HG03469 (cell line): ENCODE results near the gene PRR14L.
"Not testable (repeated sequence)": the region's sequence is repeated elsewhere in the genome, so short reads cannot be mapped to it uniquely, and the experiment has no call there.

Experiments used
- ATAC-seq: cut with Tn5 transposase; IDR thresholded peaks from one replicate; pipeline ENCODE4 v1.9.1; 2021; ENCODE audit warnings: mild to moderate bottlenecking, moderate library complexity, moderate number of reproducible peaks; ENCODE audit not compliant: unreplicated experiment

Gene PRR14L

DNA sequence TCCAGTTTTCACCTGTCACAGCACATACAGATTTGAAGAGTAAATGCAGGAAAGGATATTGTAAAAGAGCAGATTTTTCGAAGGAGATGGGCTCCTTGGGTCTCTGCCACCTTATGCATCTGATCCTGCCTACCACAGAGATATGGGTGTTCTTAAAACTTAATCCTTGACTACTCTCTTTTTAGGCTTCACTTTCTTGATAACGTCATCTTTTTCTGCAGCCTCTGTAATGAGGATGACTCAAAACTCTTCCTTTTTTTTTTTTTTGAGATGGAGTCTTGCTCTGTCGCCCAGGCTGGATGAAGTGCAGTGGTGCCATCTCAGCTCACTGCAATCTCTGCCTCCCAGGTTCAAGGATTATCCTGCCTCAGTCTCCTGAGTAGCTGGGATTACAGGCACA lies 7.8 kb downstream of the PRR14L start:
- ATAC-seq = no peak

DNA sequence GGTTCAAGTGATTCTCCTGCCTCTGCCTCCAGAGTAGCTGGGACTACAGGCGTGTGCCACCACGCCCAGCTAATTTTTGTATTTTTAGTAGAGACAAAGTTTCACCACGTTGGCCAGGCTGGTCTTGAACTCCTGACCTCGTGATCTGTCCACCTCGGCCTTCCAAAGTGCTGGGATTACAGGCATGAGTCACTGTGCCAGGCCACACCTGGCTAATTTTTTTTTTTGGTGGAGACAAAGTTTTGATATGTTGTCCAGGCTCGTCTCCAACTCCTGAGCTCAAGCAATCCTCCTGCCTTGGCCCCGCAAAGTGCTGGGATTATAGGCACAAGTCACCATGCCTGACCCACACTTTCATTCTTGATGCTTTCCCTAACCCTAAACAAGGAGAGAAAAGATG lies 9.6 kb downstream of the PRR14L start:
- not testable (repeated sequence) for ATAC-seq

DNA sequence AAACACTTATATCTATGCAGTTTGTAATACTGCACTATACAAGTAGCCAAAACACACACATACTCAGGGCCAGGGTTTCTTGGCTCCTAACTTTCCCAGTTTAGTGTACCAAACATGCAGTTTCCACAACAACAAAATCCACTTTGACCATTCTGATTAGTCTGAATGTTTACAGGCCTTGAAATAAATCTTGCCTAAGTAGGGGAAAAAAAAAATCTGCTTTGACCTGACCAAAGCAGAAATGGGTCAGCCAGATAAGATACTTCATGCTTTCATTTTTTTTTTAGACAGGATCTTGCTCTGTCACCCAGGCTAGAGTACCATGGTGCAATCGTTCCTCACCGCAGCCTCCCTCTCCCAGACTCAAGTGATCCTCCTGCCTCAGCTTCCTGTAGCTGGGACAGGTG lies 10.1 kb downstream of the PRR14L start:
- ATAC-seq = no peak

DNA sequence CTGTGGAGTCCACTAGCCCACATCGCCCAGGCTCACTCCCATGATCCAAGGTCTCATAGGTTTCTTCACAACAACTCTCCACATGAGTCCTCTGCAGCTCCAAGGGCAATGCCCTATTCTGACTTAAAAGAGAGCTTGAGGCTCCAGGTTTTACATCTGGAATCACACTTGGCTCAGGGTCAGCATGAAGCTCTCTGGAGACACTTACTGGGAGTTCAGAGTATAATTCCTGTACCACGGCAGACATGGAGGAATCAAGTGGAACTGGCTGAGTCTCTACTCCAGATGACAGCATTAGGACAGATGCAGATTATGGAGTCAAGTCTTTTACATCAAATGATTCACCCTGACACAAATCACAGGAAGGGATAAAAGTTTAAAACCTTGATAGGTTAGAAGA lies 11.4 kb downstream of the PRR14L start:
- no peak for ATAC-seq

DNA sequence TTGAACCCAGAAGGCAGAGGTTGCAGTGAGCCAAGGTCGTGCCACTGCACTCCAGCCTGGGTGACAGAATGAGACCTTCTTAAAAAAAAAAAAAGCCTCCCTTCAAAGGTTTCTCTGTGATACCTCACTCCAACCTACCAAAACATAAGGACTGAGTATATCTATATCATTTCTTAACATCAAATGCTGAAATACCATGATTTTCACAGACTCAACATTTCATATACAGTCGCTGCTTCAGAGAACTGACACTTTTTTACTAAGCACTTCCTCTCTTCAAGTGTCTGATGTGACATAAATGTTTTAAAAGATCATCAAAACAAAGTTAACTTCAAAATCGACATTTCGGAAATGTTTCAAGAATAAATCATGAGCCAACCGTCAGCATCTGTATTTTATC lies 12.0 kb downstream of the PRR14L start:
- no peak for ATAC-seq

DNA sequence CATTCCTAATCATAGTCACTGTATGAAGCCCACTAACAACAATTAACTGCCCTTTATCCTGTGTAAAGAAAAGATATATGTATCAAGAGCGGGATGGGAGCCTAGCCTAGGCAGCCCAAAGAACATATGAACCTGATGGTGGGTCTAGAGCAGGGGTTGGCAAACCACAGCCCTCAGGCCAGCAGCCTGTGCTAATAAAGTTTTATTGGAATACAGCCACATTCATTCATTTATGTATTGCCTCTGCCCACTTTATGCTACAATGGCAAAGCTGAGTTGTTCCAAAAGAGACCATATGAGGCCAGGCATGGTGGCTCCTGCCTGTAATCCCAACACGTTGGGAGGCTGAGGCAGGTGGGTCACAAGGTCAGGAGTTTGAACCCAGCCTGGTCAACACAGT lies 13.5 kb downstream of the PRR14L start:
- no peak for ATAC-seq

DNA sequence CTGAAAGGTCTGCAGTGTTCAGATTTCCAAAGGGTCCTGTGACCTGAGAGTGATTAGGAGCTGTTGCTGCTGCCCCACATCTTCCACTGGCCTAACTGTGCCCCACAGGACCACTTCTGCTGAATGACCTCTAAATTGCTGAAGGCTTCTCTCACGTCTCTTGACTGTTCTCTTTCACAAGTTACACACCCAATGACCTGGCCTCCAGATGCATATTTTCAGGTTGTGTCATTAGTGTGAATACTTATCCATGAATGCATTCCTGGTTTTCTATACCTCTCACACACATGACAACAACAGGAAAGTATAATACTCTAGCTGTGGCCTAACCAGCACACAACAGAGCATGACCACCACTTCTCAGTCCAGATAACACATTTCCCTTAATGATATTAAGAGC lies 15.4 kb downstream of the PRR14L start:
- ATAC-seq = no peak

DNA sequence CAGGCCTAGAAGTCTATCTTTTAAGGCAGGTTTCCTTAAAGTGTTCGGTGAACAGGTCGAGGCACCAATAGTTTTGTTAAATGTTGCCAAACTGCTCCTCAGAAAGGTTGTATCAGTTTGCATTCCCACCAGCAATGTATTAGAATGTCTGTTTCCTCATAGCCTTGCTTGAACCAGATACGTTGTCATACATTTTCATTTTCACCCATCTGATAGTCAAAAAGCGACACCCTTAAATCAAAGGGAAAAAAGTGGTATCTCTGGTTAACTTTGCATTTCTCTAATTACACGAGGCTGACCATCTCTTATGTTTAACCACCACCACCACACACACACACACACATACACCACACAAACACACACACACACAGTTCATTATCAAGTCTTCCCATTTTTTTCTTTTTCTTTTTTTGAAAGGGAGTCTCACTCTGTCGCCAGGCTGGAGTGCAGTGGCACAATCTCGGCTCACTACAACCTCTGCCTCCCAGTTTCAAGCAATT lies 16.3 kb downstream of the PRR14L start:
- no peak for ATAC-seq

DNA sequence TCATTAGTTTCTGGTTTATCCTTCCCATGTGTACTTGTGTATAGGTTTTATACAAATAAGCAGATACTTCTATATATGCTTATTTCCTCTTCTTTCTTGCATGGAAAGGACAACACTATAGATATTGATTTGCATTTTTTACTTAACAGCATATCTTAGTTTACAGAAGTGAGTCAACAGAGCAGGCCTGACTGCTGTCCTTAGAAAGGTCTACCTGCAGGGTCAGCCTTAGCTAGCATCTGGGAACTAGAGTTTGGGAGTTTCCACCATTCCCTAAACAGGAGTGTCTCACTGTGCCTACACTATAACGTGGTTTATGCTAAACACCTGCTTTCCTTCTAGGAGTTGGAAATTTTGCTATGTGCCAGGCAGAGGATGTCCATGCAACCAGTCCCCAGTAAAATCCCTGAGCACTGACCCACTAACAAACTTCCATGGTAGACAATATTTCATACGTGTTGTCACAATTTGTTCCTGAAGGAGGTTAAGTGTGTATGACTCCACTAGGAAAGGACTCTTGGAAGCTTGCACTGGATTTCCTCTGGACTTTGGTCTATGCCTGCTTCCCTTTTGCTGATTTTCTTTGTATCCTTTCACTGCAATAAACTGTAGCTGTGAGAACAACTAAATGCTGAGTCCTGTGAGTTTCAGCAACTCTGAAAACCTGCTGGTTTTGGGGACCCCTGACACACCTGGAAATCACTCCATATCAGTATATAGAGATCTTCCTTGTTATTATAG lies 17.7 kb downstream of the PRR14L start:
- no peak for ATAC-seq

DNA sequence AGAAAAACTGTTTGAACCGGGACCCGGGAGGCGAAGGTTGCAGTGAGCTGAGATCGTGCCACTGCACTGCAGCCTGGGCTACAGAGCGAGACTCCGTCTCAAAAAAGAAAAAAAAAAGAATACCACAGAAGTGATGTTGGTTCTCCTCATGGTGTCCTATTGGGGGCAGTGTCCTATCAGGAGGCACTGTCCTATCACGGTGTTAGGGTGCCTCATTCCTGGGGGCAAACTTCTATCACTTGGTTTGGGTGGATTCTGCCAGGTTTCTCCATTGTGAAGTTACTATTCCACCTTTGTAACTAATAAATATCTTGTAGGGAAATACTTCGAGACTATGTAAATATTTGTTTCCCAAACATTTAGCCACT lies 19.6 kb downstream of the PRR14L start:
- ATAC-seq = no peak

DNA sequence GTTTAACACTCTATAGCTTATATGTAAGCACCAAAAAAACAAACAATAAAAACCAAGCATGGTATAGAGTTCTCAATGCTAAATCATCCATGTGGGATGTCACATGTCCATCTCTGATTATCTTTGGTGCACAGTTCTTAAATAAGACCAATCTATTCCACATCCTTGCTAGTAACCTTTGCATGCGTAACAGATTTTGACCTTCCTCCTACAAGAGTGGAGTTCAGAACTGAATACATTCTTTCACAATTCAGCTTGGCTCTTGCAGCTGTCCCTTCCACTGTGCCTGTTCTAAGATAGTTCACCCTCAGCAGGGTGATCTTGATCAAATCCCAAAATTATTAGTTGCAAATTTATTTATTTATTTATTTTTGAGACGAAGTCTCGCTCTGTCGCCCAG lies 21.1 kb downstream of the PRR14L start:
- no peak for ATAC-seq

DNA sequence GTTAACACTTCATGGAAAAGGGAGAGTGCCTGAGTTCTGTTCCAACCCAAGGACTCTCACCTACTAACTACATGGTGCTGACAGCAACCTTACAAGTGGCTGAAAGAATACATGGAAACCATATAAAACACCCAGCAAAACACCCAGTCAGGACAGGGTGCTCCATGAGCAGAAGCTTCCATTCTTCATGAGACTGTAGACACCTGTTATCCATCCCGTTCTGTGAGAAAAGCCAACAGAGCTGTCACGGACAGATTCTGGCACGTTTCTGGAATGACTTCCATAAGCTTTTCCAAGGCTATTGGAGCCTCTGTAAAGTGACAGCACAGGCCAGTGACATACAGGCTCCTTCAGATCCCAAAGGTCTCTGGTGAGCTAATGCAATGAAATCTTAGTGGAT lies 23.2 kb downstream of the PRR14L start:
- ATAC-seq = no peak

DNA sequence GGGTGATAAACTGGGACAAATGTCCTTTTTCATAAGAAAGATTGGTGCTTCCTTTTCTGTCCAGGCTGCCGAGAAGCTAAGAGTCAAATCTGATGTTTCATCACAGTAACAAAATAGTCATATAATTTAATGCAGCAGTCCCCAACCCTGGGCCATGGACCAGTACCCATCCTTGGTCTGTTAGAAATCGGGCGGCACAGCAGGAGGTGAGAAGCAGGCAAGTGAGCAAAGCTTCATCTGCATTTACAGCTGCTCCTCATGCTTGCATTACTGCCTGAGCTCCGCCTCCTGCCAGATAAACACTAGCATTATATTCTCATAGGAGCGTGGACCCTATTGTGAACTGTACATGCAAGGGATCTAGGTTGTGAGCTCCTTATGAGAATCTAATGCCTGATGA lies 26.2 kb downstream of the PRR14L start:
- ATAC-seq = no peak

DNA sequence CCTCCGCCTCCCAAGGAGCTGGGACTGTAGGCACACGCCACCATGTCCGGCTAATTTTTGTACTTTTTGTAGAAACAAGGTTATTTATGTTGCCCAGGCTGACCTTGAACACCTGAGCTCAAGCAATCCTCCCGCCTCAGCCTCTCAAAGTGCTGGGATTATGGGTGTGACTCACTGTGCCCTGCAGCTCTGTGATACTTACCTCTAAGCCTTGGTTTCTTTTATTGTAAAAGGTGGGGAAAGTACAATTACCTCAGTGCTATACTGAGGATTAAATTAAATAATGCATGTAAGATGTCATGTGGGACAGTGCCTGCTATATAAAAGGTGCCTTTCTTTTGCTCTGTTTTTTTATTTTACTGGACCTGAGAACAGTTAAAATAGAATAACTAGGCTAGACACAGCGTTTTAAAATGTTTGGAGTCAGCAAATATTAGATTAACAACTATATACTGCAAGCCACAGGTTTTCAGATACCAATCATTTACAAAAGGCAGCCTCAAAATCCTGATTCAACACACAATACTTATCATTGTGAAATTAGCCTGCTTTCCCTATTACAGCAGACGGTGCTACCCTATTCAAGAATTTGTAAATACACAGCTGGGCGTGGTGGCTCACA lies 30.0 kb downstream of the PRR14L start:
- ATAC-seq = no peak

DNA sequence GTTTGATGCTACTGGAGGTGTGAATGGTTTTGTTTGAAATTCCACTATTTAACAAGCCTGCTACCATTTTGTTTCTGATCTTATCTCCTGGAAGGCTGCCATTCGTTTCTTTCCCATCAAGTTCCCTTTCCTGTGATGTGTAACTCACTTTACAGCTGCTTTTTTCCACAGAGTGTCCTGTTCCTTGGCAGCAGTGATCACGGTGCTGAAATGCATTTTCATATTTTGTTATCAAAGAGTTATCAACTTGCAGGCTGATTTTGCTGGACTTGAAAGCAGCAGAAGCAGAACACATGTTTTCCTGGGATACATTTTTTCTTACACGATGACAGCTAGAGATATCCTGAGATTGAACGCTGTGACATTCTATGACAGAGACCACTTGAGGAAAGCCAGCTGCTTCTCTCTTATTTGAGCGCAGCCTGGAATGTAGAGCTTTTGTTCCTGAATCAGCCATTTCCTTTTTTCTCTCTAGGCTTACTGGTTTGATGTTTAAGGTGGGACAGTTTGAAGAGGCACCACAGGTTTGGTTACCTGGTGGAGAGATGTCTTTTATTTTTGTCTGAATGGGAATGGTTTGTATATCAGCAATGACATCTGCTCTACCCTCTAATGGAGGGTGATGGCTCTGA lies 34.7 kb downstream of the PRR14L start:
- ATAC-seq = no peak

DNA sequence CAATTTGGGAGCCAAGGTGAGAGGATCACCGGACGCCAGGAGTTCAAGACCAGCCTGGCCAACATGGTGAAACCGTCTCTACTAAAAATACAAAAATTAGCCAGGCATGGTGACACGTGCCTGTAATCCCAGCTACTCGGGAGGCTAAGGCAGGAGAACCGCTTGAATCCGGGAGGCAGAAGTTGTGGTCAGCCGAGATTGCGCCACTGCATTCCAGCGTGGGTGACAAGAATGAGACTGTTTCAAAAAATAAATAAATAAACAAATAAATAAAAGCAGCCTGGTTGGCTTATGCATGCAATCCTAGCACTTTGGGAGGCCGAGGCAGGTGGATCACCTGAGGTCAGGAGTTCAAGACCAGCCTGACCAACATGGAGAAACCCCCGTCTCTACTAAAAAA lies 38.7 kb downstream of the PRR14L start:
- ATAC-seq = not testable (repeated sequence)

DNA sequence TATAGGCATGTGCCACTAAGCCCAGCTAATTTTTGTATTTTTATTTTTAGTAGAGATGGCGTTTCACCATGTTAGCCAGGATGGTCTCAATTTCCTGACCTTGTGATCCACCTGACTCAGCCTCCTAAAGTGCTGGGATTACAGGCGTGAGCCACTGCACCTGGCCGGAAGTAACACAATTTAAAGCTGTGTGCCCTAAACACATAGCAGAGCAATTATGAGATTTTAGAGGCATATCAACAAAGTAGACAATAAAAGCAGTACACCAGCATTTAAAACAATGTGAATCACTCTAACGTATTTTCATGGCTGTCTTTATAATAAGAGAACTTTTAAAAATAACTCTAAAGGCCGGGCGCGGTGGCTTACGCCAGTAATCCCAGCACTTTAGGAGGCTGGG lies 42.4 kb downstream of the PRR14L start:
- no peak for ATAC-seq

DNA sequence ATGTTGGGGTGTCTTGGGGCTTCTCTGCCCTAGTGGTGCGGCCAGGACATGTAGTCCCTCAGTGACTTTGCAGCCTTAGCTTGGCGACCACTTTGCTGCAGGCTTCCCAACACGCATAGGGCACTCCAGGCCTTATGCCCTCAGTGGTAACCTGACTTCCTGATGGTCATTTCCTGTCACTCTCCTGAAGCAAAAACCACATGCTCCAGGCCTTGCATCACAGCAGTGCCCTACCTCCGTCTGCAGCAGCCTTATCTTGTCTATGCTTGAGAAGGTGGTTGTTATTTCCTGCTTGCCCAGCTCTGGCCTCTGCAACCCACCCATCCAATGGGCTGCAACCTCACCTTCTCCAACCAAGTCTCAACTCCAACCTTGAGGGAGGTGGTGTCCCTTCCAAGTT lies 54.5 kb downstream of the PRR14L start:
- ATAC-seq = no peak

DNA sequence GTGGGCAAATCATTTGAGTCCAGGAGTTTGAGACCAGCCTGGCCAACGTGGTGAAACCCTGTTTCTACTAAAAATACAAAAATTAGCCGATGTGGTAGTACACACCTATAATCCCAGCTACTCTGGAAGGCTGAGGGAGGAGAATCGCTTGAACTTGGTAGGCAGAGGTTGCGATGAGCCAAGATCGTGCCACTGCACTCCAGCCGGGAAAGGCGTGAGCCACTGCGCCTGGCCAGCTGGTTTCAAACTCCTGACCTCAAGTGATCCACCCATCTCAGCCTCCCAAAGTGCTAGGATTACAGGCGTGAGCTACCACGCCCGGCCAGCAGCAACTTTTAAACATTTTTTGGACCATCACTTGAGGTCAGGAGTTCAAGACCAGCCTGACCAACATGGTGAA lies 55.9 kb downstream of the PRR14L start:
- ATAC-seq = not testable (repeated sequence)

DNA sequence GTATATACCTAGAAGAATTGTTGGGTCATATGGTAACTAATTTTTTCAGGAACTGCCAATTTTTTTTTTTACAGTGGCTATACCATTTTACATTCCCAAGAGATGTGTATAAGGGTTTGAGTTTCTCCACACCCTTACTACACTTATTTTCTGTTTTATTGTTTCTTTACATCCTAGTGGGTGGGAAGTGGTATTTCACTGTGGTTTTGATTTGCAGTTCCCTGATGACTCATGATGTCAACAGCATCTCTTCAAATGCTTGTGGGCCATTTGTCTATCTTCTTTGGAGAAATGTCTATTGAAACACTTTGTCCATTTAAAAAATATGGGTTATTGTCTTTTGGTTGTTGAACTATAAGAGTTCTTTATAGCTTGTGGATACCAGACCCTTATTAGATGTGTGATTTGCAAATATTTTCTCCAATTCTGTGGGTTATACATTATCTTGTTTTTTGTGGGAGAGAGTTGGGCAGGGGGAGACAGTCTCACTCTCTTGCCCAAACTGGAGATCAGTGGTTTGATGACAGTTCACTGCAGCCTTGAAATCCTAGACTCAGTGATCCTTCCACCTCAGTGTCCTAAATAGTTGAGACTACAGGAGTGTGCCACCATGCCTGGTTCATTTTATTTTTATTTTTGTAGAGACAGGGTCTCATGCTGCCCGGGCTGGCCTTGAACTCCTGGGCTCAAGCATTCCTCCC lies 57.6 kb downstream of the PRR14L start:
- no peak for ATAC-seq

DNA sequence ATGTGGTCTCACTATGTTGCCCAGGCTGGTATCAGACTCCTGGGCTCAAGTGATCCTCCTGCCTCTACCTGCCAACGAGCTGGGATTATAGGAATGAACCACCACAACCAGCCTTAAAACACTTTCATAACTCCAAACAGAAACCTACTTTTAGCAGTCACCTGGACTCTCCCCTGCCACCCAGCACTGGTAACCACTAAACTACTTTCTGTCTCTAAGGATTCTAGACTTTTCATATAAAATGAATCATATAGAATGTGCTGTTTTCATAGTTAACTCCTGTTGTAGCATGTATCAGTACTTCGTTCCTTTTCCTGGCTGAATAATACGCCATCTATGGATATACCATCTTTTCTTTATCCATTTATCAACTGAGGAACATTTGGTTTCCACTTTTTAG lies 58.5 kb downstream of the PRR14L start:
- ATAC-seq = no peak
